ENCODE data around the gene CELF5. TPM values are rescaled to one million over a fixed set of nuclear protein-coding genes. Genes with fewer than 3 reads are reported as not detected.

Gene CELF5
- total and polyA plus RNA-seq, 7 donors: 0.06 TPM; not detected in 6

- ATAC-seq (no peak), DNase-seq (no peak)
- no peak for TF ChIP-seq CTCF (IDR thresholded peaks at IDR 0.05)
- peaks cover 0 to 54% (median 29%) of the 10 kb centered on the region in 3 donors for H3K27me3 ChIP-seq (ENCODE audit: insufficient read depth in 3 of 3, low read length in 2 of 3)
- no peaks in the 10 kb centered on the region for H3K36me3 ChIP-seq (ENCODE audit: insufficient read depth in 1 of 2, low read depth in 1 of 2)
- H3K4me1 ChIP-seq: no peaks in the 10 kb centered on the region
- 71 to 79% (median 74%) methylated on average over 5 of the region's 5 CpGs for WGBS, 3 donors
- H3K9me3 ChIP-seq: no peaks in the 10 kb centered on the region
- no peak overlapping the region for H3K4me3 ChIP-seq
- intact Hi-C loops (cut with DNase I): no loop called here
- H3K27ac ChIP-seq: no peak overlapping the region
Observed at GRCh38 chr19:3316659-3317207, 92.3 kb downstream of the CELF5 start.

- 48 to 65% (median 50%) methylated on average over 17 to 18 of the region's 18 CpGs for WGBS, 3 donors
- DNase-seq (no peak), ATAC-seq (no peak)
- Histone ChIP-seq H3K36me3 (ENCODE audit: insufficient read depth in 1 of 2, low read depth in 1 of 2) (no peaks in the 10 kb centered on the region), H3K4me3 (no peak overlapping the region), H3K27ac (no peak overlapping the region), H3K4me1 (no peaks in the 10 kb centered on the region), H3K9me3 (no peaks in the 10 kb centered on the region), H3K27me3 (ENCODE audit: insufficient read depth in 3 of 3, low read length in 2 of 3) (peaks cover 0 to 33% (median 16%) of the 10 kb centered on the region in 3 donors)
- no peak for TF ChIP-seq CTCF (IDR thresholded peaks at IDR 0.05)
- intact Hi-C loops (cut with DNase I): no loop called here
Observed at GRCh38 chr19:3319643-3320353, 95.3 kb downstream of the CELF5 start.

- no peak for DNase-seq
- Histone ChIP-seq H3K9me3 (no peaks in the 10 kb centered on the region), H3K4me3 (no peak overlapping the region), H3K4me1 (no peaks in the 10 kb centered on the region), H3K27me3 (ENCODE audit: insufficient read depth in 3 of 3, low read length in 2 of 3) (peaks cover 0 to 30% (median 14%) of the 10 kb centered on the region in 3 donors), H3K27ac (no peak overlapping the region), H3K36me3 (ENCODE audit: insufficient read depth in 1 of 2, low read depth in 1 of 2) (no peaks in the 10 kb centered on the region)
- ATAC-seq: no peak
- 48 to 69% (median 55%) methylated on average over 20 to 29 of the region's 29 CpGs for WGBS, 3 donors
- no peak for TF ChIP-seq CTCF (IDR thresholded peaks at IDR 0.05)
- intact Hi-C loops (cut with DNase I): no loop called here
Observed at GRCh38 chr19:3320354-3320670, 95.9 kb downstream of the CELF5 start.

GRCh38 chr19:3320853-3321252, 96.4 kb downstream of the CELF5 start:
- intact Hi-C loops (cut with DNase I): no loop called here
- peaks cover 0 to 30% (median 14%) of the 10 kb centered on the region in 3 donors for H3K27me3 ChIP-seq (ENCODE audit: insufficient read depth in 3 of 3, low read length in 2 of 3)
- 55 to 62% (median 60%) methylated on average over 8 of the region's 8 CpGs for WGBS, 3 donors
- TF ChIP-seq CTCF (IDR thresholded peaks at IDR 0.05): no peak
- no peaks in the 10 kb centered on the region for H3K36me3 ChIP-seq (ENCODE audit: insufficient read depth in 1 of 2, low read depth in 1 of 2)
- H3K4me1 ChIP-seq: no peaks in the 10 kb centered on the region
- H3K27ac ChIP-seq: no peak overlapping the region
- H3K9me3 ChIP-seq: no peaks in the 10 kb centered on the region
- no peak overlapping the region for H3K4me3 ChIP-seq
- no peak for ATAC-seq
- no peak for DNase-seq

Data from psoas muscle (tissue), 8 donors.